Measurements from ENCODE around the gene TNRC6B. TPM values are rescaled to one million over a fixed set of nuclear protein-coding genes. Genes with fewer than 3 reads are reported as not detected.
A peak's percentile ranks its signal among the peaks of the same experiment; 100 is the strongest.

Gene TNRC6B
- total and polyA plus RNA-seq, 2 donors from 2014 or later: 2.7 to 63.2 TPM

- peaks cover 0 to 11% (median 7%) of the 10 kb centered on the region in 3 donors for H3K4me1 ChIP-seq (ENCODE audit: control insufficient read depth in 2 of 3, insufficient read depth in 2 of 3, low read depth in 1 of 3, low read length in 3 of 3)
- intact Hi-C loops (cut with DNase I): no loop called here
- H3K36me3 ChIP-seq (ENCODE audit: control insufficient read depth in 2 of 3, insufficient read depth in 3 of 3, low read length in 3 of 3): peaks cover 0 to 34% (median 7%) of the 10 kb centered on the region in 3 donors
- no peak for TF ChIP-seq CTCF (IDR thresholded peaks at IDR 0.05; ENCODE audit: borderline replicate concordance, extremely low read depth, insufficient read depth)
- H3K9ac ChIP-seq (ENCODE audit: low read length in 3 of 3): no peak overlapping the region
- DNase-seq: peak in 1 of 5 donors; percentile 73
- H3K27ac ChIP-seq (ENCODE audit: low read depth in 2 of 2, low read length in 2 of 2): no peak overlapping the region
- H3K4me3 ChIP-seq (ENCODE audit: low read length in 3 of 3): no peak overlapping the region
- H3K9me3 ChIP-seq (ENCODE audit: control insufficient read depth in 2 of 3, insufficient read depth in 1 of 3, low read length in 3 of 3): no peaks in the 10 kb centered on the region
- H3K27me3 ChIP-seq (ENCODE audit: control insufficient read depth, insufficient read depth, low read length): no peaks in the 10 kb centered on the region
- no peak for FAIRE-seq
These were observed 84.1 kb downstream of the TNRC6B start for GRCh38 chr22:40261783-40262182.

GRCh38 chr22:40263191-40263590 is 85.5 kb downstream of the TNRC6B start:
- intact Hi-C loops (cut with DNase I): no loop called here
- Histone ChIP-seq H3K27ac (ENCODE audit: low read depth in 2 of 2, low read length in 2 of 2) (no peak overlapping the region), H3K4me3 (ENCODE audit: low read length in 3 of 3) (no peak overlapping the region), H3K9ac (ENCODE audit: low read length in 3 of 3) (no peak overlapping the region), H3K27me3 (ENCODE audit: control insufficient read depth, insufficient read depth, low read length) (no peaks in the 10 kb centered on the region), H3K9me3 (ENCODE audit: control insufficient read depth in 2 of 3, insufficient read depth in 1 of 3, low read length in 3 of 3) (no peaks in the 10 kb centered on the region), H3K4me1 (ENCODE audit: control insufficient read depth in 2 of 3, insufficient read depth in 2 of 3, low read depth in 1 of 3, low read length in 3 of 3) (peaks cover 0 to 9% (median 7%) of the 10 kb centered on the region in 3 donors), H3K36me3 (ENCODE audit: control insufficient read depth in 2 of 3, insufficient read depth in 3 of 3, low read length in 3 of 3) (peaks cover 0 to 37% (median 7%) of the 10 kb centered on the region in 3 donors)
- no peak for FAIRE-seq
- DNase-seq: peak in 2 of 5 donors; percentile 42 to 82
- TF ChIP-seq CTCF (IDR thresholded peaks at IDR 0.05; ENCODE audit: borderline replicate concordance, extremely low read depth, insufficient read depth): no peak

GRCh38 chr22:40265783-40266182 is 88.1 kb downstream of the TNRC6B start:
- DNase-seq: no peak
- peaks cover 0 to 37% (median 7%) of the 10 kb centered on the region in 3 donors for H3K36me3 ChIP-seq (ENCODE audit: control insufficient read depth in 2 of 3, insufficient read depth in 3 of 3, low read length in 3 of 3)
- H3K27ac ChIP-seq (ENCODE audit: low read depth in 2 of 2, low read length in 2 of 2): peak overlapping the region in 1 of 2 donors; percentile 34
- H3K4me3 ChIP-seq (ENCODE audit: low read length in 3 of 3): no peak overlapping the region
- H3K9me3 ChIP-seq (ENCODE audit: control insufficient read depth in 2 of 3, insufficient read depth in 1 of 3, low read length in 3 of 3): no peaks in the 10 kb centered on the region
- no peak for FAIRE-seq
- intact Hi-C loops (cut with DNase I): no loop called here
- no peak for TF ChIP-seq CTCF (IDR thresholded peaks at IDR 0.05; ENCODE audit: borderline replicate concordance, extremely low read depth, insufficient read depth)
- H3K4me1 ChIP-seq (ENCODE audit: control insufficient read depth in 2 of 3, insufficient read depth in 2 of 3, low read depth in 1 of 3, low read length in 3 of 3): peaks cover 0 to 8% (median 4%) of the 10 kb centered on the region in 3 donors
- H3K27me3 ChIP-seq (ENCODE audit: control insufficient read depth, insufficient read depth, low read length): no peaks in the 10 kb centered on the region
- H3K9ac ChIP-seq (ENCODE audit: low read length in 3 of 3): no peak overlapping the region

- Histone ChIP-seq H3K9ac (ENCODE audit: low read length in 3 of 3) (no peak overlapping the region), H3K9me3 (ENCODE audit: control insufficient read depth in 2 of 3, insufficient read depth in 1 of 3, low read length in 3 of 3) (no peaks in the 10 kb centered on the region), H3K27me3 (ENCODE audit: control insufficient read depth, insufficient read depth, low read length) (no peaks in the 10 kb centered on the region), H3K4me3 (ENCODE audit: low read length in 3 of 3) (no peak overlapping the region), H3K4me1 (ENCODE audit: control insufficient read depth in 2 of 3, insufficient read depth in 2 of 3, low read depth in 1 of 3, low read length in 3 of 3) (peaks cover 0 to 13% (median 9%) of the 10 kb centered on the region in 3 donors), H3K36me3 (ENCODE audit: control insufficient read depth in 2 of 3, insufficient read depth in 3 of 3, low read length in 3 of 3) (peaks cover 2 to 34% (median 8%) of the 10 kb centered on the region in 3 donors), H3K27ac (ENCODE audit: low read depth in 2 of 2, low read length in 2 of 2) (no peak overlapping the region)
- TF ChIP-seq CTCF (IDR thresholded peaks at IDR 0.05; ENCODE audit: borderline replicate concordance, extremely low read depth, insufficient read depth): no peak
- FAIRE-seq: no peak
- intact Hi-C loops (cut with DNase I): no loop called here
- no peak for DNase-seq
These were observed 92.3 kb downstream of the TNRC6B start for GRCh38 chr22:40270031-40270430.
